Liver (tissue), 3 donors: ENCODE data around the gene FRMD5.

Experiments
- JUND ChIP-seq, 2 donors: IDR thresholded peaks; 2 replicates each; pipeline ENCODE4 v1.6.1; 2016; ENCODE audit warnings: antibody characterized with exemption in 2 of 2
- TAF1 ChIP-seq: conservative IDR thresholded peaks from 2 replicates; pipeline ENCODE4 v1.6.1; 2016; ENCODE audit warnings: antibody characterized with exemption, mild to moderate bottlenecking
- TF ChIP-seq, protein P1 (sequence below): fragments of 150-350 bp; IDR thresholded peaks from 2 replicates; pipeline ENCODE4 v1.5.1; 2017; ENCODE audit warnings: improper control_type of control experiment, low read depth, low read length; ENCODE audit not compliant: missing input control
- TF ChIP-seq, protein P2 (sequence below): IDR thresholded peaks from 2 replicates; pipeline ENCODE4 v1.6.1; 2016; ENCODE audit warnings: antibody characterized with exemption
- TF ChIP-seq, protein P3 (sequence below): IDR thresholded peaks from 2 replicates; pipeline ENCODE4 v1.6.1; 2016; ENCODE audit warnings: antibody characterized with exemption
- TF ChIP-seq, protein P4 (sequence below): IDR thresholded peaks from 2 replicates; pipeline ENCODE4 v1.6.1; 2016; ENCODE audit warnings: antibody characterized with exemption, mild to moderate bottlenecking
- donor health status: healthy.
- donor health status: healthy.

DNA sequence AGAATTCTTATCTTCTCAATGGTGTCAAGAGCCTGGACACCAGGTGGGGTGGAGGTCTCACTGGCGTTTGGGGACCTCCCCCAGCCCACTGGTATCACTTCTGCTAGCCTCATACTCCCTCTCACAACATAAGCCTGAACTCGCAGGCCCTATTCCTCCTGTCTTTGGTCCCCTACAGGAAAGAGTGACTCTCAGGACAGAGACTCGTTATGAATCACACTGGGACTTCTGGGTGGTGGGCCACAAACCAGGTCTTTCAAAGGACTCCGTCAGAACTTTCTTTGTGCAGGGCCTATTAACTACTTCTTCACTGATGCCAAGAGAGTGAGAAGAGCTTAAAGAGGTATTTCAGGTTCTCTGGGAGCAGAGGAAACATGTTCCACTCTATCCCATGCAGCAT lies 267.9 kb downstream of the FRMD5 start:
- TF ChIP-seq, protein P1, sequence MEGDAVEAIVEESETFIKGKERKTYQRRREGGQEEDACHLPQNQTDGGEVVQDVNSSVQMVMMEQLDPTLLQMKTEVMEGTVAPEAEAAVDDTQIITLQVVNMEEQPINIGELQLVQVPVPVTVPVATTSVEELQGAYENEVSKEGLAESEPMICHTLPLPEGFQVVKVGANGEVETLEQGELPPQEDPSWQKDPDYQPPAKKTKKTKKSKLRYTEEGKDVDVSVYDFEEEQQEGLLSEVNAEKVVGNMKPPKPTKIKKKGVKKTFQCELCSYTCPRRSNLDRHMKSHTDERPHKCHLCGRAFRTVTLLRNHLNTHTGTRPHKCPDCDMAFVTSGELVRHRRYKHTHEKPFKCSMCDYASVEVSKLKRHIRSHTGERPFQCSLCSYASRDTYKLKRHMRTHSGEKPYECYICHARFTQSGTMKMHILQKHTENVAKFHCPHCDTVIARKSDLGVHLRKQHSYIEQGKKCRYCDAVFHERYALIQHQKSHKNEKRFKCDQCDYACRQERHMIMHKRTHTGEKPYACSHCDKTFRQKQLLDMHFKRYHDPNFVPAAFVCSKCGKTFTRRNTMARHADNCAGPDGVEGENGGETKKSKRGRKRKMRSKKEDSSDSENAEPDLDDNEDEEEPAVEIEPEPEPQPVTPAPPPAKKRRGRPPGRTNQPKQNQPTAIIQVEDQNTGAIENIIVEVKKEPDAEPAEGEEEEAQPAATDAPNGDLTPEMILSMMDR: no peak
- TF ChIP-seq JUND (IDR thresholded peaks at IDR 0.05): no peak
- no peak for TF ChIP-seq TAF1
- TF ChIP-seq, protein P2, sequence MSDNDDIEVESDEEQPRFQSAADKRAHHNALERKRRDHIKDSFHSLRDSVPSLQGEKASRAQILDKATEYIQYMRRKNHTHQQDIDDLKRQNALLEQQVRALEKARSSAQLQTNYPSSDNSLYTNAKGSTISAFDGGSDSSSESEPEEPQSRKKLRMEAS: no peak
- TF ChIP-seq, protein P3, sequence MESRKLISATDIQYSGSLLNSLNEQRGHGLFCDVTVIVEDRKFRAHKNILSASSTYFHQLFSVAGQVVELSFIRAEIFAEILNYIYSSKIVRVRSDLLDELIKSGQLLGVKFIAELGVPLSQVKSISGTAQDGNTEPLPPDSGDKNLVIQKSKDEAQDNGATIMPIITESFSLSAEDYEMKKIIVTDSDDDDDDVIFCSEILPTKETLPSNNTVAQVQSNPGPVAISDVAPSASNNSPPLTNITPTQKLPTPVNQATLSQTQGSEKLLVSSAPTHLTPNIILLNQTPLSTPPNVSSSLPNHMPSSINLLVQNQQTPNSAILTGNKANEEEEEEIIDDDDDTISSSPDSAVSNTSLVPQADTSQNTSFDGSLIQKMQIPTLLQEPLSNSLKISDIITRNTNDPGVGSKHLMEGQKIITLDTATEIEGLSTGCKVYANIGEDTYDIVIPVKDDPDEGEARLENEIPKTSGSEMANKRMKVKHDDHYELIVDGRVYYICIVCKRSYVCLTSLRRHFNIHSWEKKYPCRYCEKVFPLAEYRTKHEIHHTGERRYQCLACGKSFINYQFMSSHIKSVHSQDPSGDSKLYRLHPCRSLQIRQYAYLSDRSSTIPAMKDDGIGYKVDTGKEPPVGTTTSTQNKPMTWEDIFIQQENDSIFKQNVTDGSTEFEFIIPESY: no peak
- TF ChIP-seq, protein P4, sequence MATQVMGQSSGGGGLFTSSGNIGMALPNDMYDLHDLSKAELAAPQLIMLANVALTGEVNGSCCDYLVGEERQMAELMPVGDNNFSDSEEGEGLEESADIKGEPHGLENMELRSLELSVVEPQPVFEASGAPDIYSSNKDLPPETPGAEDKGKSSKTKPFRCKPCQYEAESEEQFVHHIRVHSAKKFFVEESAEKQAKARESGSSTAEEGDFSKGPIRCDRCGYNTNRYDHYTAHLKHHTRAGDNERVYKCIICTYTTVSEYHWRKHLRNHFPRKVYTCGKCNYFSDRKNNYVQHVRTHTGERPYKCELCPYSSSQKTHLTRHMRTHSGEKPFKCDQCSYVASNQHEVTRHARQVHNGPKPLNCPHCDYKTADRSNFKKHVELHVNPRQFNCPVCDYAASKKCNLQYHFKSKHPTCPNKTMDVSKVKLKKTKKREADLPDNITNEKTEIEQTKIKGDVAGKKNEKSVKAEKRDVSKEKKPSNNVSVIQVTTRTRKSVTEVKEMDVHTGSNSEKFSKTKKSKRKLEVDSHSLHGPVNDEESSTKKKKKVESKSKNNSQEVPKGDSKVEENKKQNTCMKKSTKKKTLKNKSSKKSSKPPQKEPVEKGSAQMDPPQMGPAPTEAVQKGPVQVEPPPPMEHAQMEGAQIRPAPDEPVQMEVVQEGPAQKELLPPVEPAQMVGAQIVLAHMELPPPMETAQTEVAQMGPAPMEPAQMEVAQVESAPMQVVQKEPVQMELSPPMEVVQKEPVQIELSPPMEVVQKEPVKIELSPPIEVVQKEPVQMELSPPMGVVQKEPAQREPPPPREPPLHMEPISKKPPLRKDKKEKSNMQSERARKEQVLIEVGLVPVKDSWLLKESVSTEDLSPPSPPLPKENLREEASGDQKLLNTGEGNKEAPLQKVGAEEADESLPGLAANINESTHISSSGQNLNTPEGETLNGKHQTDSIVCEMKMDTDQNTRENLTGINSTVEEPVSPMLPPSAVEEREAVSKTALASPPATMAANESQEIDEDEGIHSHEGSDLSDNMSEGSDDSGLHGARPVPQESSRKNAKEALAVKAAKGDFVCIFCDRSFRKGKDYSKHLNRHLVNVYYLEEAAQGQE: no peak
